Psoas muscle (tissue), 8 donors: ENCODE data around the gene FXYD5. TPM values are rescaled to one million over a fixed set of nuclear protein-coding genes. Genes with fewer than 3 reads are reported as not detected.

Experiments used
- ATAC-seq, 4 donors: fragments of 200-7000 bp; cut with Tn5 transposase; one replicate each; pipeline ENCODE4 v1.9.1; 2020; ENCODE audit warnings: moderate library complexity in 3 of 4, mild to moderate bottlenecking in 2 of 4
- DNase-seq, 2 donors: peaks; one replicate each; pipeline ENCODE4 v3.0.0-alpha.2; 2020
- H3K27ac ChIP-seq: fragments of 200-600 bp; one replicate; pipeline ENCODE4 v1.8.0; 2022
- H3K27me3 ChIP-seq, 3 donors: fragments of 200-600 bp in 1 of 3; one replicate each; pipeline versions ENCODE4 v1.6.1 to v1.8.0; 2013 to 2022; ENCODE audit warnings: low read length in 2 of 3, mild to moderate bottlenecking in 2 of 3, moderate library complexity in 1 of 3; ENCODE audit not compliant: insufficient read depth in 3 of 3
- H3K36me3 ChIP-seq, 2 donors: fragments of 200-600 bp in 1 of 2; one replicate each; pipeline versions ENCODE4 v1.6.1 to v1.8.0; 2013 to 2022; ENCODE audit warnings: low read depth in 1 of 2, mild to moderate bottlenecking in 1 of 2, moderate library complexity in 1 of 2; ENCODE audit not compliant: insufficient read depth in 1 of 2
- H3K4me1 ChIP-seq: fragments of 200-600 bp; one replicate; pipeline ENCODE4 v1.8.0; 2022
- H3K4me3 ChIP-seq: fragments of 200-600 bp; one replicate; pipeline ENCODE4 v1.8.0; 2022; ENCODE audit warnings: mild to moderate bottlenecking
- H3K9me3 ChIP-seq: fragments of 200-600 bp; one replicate; pipeline ENCODE4 v1.8.0; 2022
- CTCF ChIP-seq: fragments of 200-600 bp; IDR thresholded peaks from one replicate; pipeline ENCODE4 v1.8.0; 2022; ENCODE audit warnings: antibody characterized with exemption
- WGBS, 3 donors: extraction: QIAGEN DNeasy Blood & Tissue Kit; methylation state at CpG; one replicate each; pipeline versions ENCODE4 v1.1.6 to v1.1.7; 2013; 5-methylcytosine and 5-hydroxymethylcytosine counted together
- intact Hi-C, 2 donors: fragments of 100-400 bp; cut with DNase I; formaldehyde crosslinking; loops; one replicate each; pipeline versions ENCODE4 v1.11.0 to v1.14.2; 2022
- polyA plus RNA-seq, 3 donors: library from polyadenylated mRNA; stranded (reverse); fragments of 200-250 nt; gene quantifications; one replicate each; pipeline ENCODE4 v1.2.3, GENCODE V29; 2013
- total RNA-seq, 4 donors: library from RNA; stranded (reverse); fragmentation: NEBNext Ultra II Directional in 2 of 4; extraction: Animal tissue kit (Norgen Biotek cat#: 25700) in 2 of 4; gene quantifications; one replicate each; pipeline versions ENCODE4 v1.2.1 to v1.2.4, GENCODE V29; 2021 to 2023
- donor health status: healthy with polysubstance abuse.
- donor health status: DM: no; HTN: no; CAD: no; lungs with moderate emphysema.
- donor health status: Bipolar disorder and iron deficiency.
- donor health status: healthy.
- donor health status: DM: yes; HTN: yes; CAD: no.
- donor health status: DM: no; HTN: no; CAD: no.
- donor health status: DM: no; HTN: no; CAD: no.
- donor health status: DM: yes; HTN: yes; CAD: no.

Gene FXYD5
- total and polyA plus RNA-seq, 7 donors, result 6.4 to 19.1 (median 11.5) TPM

GRCh38 chr19:35167251-35168119 is 12.9 kb downstream of the FXYD5 start:
- no peak for TF ChIP-seq CTCF
- Histone ChIP-seq H3K36me3 (peaks cover 3 to 7% of the 10 kb centered on the region in 2 donors), H3K9me3 (peaks cover 16% of the 10 kb centered on the region), H3K27me3 (no peaks in the 10 kb centered on the region), H3K4me3 (no peak overlapping the region), H3K4me1 (no peaks in the 10 kb centered on the region), H3K27ac (no peak overlapping the region)
- no peak for ATAC-seq
- intact Hi-C loops, result no loop called here
- WGBS, 3 donors, result 71 to 73% (median 72%) methylated on average over 5 of the region's 5 CpGs
- DNase-seq, result no peak

- no peak for DNase-seq
- TF ChIP-seq CTCF, result no peak
- WGBS, 3 donors, result 65 to 80% (median 74%) methylated on average over 2 to 3 of the region's 3 CpGs
Measured at GRCh38 chr19:35168196-35168595, 13.7 kb downstream of the FXYD5 start.

GRCh38 chr19:35169221-35169995 is 14.9 kb downstream of the FXYD5 start:
- Histone ChIP-seq H3K4me3 (no peak overlapping the region), H3K9me3 (peaks cover 9% of the 10 kb centered on the region), H3K27me3 (no peaks in the 10 kb centered on the region), H3K36me3 (peaks cover 3 to 7% of the 10 kb centered on the region in 2 donors), H3K4me1 (no peaks in the 10 kb centered on the region), H3K27ac (no peak overlapping the region)
- no peak for ATAC-seq
- no peak for DNase-seq
- TF ChIP-seq CTCF, result no peak
- WGBS, 3 donors, result 72 to 78% (median 75%) methylated on average over 18 of the region's 18 CpGs
- intact Hi-C loops, result no loop called here

More at GRCh38 chr19:35168196-35168595, 13.7 kb downstream of the FXYD5 start:
- Histone ChIP-seq H3K27ac (no peak overlapping the region), H3K36me3 (peaks cover 3 to 7% of the 10 kb centered on the region in 2 donors), H3K4me3 (no peak overlapping the region), H3K4me1 (no peaks in the 10 kb centered on the region), H3K27me3 (no peaks in the 10 kb centered on the region), H3K9me3 (peaks cover 12% of the 10 kb centered on the region)
- intact Hi-C loops, result no loop called here
- ATAC-seq, result no peak

GRCh38 chr19:35170359-35171061 is 16.0 kb downstream of the FXYD5 start:
- no peak overlapping the region for H3K27ac ChIP-seq
- no peaks in the 10 kb centered on the region for H3K4me1 ChIP-seq
- H3K27me3 ChIP-seq, result no peaks in the 10 kb centered on the region
- no peak for DNase-seq
- intact Hi-C loops, result no loop called here
- no peak for ATAC-seq
- peaks cover 9% of the 10 kb centered on the region for H3K9me3 ChIP-seq
- WGBS, 3 donors, result 65 to 70% (median 66%) methylated on average over 7 of the region's 7 CpGs
- no peak overlapping the region for H3K4me3 ChIP-seq
- peaks cover 3 to 7% of the 10 kb centered on the region in 2 donors for H3K36me3 ChIP-seq
- no peak for TF ChIP-seq CTCF
